ENCODE results near the gene TSPAN31.

- TF ChIP-seq CTCF (IDR thresholded peaks at IDR 0.05; ENCODE audit: low read length): no peak
- TF ChIP-seq EZH2 (IDR thresholded peaks at IDR 0.05; ENCODE audit: borderline replicate concordance, low read length): no peak
Measured at GRCh38 chr12:57700317-57700716, 44.5 kb upstream of the TSPAN31 start.
